Panc1 (cell line): ENCODE measurements around the gene C1orf159.

ENCODE experiments used
- CTCF ChIP-seq: fragments of 450-650 bp; IDR thresholded peaks from 2 replicates; pipeline ENCODE4 v1.5.1; 2017; ENCODE audit warnings: mild to moderate bottlenecking
- POLR2AphosphoS5 ChIP-seq: IDR thresholded peaks from 2 replicates; pipeline ENCODE4 v1.6.1; 2012; ENCODE audit warnings: mild to moderate bottlenecking, low read depth, low read length, moderate library complexity
- SIN3A ChIP-seq: IDR thresholded peaks from 2 replicates; pipeline ENCODE4 v1.6.1; 2012; ENCODE audit warnings: low read depth, mild to moderate bottlenecking, low read length, moderate library complexity, borderline replicate concordance; ENCODE audit not compliant: insufficient read depth

DNA sequence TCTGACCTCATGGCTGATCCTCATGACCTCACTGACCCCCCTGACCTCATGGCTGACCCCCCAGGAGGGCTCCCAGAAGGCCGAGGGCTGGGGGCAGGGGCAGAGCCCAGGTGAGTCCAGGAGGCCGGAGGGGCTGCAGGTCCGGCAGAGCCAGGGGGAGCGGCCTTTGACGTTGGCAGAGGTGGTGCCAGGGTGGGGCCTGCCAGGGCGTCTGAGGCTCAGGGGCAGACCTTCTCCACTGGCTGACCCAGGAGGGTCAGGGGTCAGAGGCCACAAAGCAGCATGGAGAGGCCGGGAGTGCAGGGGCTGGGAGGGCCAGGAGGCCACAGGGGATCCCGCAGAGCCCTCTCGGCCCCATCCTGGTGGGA lies 29.6 kb upstream of the C1orf159 start:
- TF ChIP-seq CTCF (no peak), SIN3A (no peak), POLR2AphosphoS5 (no peak)
